Measurements from ENCODE around the gene DLL3. TPM values are rescaled to one million over a fixed set of nuclear protein-coding genes. Genes with fewer than 3 reads are reported as not detected.
A peak's percentile ranks its signal among the peaks of the same experiment; 100 is the strongest.
"Not testable (repeated sequence)": the region's sequence is repeated elsewhere in the genome, so short reads cannot be mapped to it uniquely, and the experiment has no call there.

DLL3 gene
- total and polyA plus RNA-seq, 9 of the 15 experiments (the other 6 are each of a cell fraction or from before 2014, with no cell fraction given) = 0.80 to 6.3 (median 1.2) TPM

GRCh38 chr19:39451257-39451656 lies 47.5 kb upstream of the DLL3 start:
- H3K4me1 ChIP-seq (replicated peaks in 1 of 2; ENCODE audit: control insufficient read depth in 2 of 2, insufficient read depth in 2 of 2, low read length in 2 of 2); FAIRE-seq; H3K4me2 ChIP-seq (ENCODE audit: insufficient read depth, low read length); DNase-seq (ENCODE audit: extremely low read depth in 1 of 4, low spot score in 3 of 4); H3K4me3 ChIP-seq; H4K20me1 ChIP-seq (replicated peaks; ENCODE audit: control insufficient read depth, insufficient read depth, low read length); H2AFZ ChIP-seq (ENCODE audit: low read depth, low read length); H3K9ac ChIP-seq (ENCODE audit: insufficient read depth in 1 of 2, low read depth in 2 of 2, low read length in 2 of 2); ATAC-seq; intact Hi-C loops (cut with micrococcal nuclease); H3K27me3 ChIP-seq (ENCODE audit: control insufficient read depth in 2 of 2, insufficient read depth in 2 of 2, low read length in 2 of 2); H3K27ac ChIP-seq (ENCODE audit: extremely low read depth, low read depth, low read length); POLR2A ChIA-PET; BruUV-seq (replicated peaks); H3K9me1 ChIP-seq (ENCODE audit: control insufficient read depth, insufficient read depth, low read length); CTCF ChIA-PET (ENCODE audit: low intra/inter-chr PET ratio); H3K9me3 ChIP-seq (replicated peaks; ENCODE audit: control insufficient read depth, insufficient read depth, low read depth, low read length); in situ Hi-C loops (cut with MboI): not testable (repeated sequence)
- Histone ChIP-seq H3K36me3 (ENCODE audit: control insufficient read depth, insufficient read depth, low read length) (peaks cover 71% of the 10 kb centered on the region), H3K79me2 (ENCODE audit: control insufficient read depth, insufficient read depth, low read length) (peaks cover 62% of the 10 kb centered on the region)
- TF ChIP-seq, protein P1, sequence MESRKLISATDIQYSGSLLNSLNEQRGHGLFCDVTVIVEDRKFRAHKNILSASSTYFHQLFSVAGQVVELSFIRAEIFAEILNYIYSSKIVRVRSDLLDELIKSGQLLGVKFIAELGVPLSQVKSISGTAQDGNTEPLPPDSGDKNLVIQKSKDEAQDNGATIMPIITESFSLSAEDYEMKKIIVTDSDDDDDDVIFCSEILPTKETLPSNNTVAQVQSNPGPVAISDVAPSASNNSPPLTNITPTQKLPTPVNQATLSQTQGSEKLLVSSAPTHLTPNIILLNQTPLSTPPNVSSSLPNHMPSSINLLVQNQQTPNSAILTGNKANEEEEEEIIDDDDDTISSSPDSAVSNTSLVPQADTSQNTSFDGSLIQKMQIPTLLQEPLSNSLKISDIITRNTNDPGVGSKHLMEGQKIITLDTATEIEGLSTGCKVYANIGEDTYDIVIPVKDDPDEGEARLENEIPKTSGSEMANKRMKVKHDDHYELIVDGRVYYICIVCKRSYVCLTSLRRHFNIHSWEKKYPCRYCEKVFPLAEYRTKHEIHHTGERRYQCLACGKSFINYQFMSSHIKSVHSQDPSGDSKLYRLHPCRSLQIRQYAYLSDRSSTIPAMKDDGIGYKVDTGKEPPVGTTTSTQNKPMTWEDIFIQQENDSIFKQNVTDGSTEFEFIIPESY (CRISPR knock-in tag; IDR thresholded peaks at IDR 0.05) = peak; percentile 78
- 97% methylated on average over 8 of the region's 8 CpGs for WGBS (ENCODE audit: insufficient coverage, low coverage, missing lambda C conversion rate)

GRCh38 chr19:39463403-39463802 lies 35.3 kb upstream of the DLL3 start:
- H3K9ac ChIP-seq (ENCODE audit: insufficient read depth in 1 of 2, low read depth in 2 of 2, low read length in 2 of 2) = no peak overlapping the region
- in situ Hi-C loops (cut with MboI) = no loop called here
- peaks cover 78% of the 10 kb centered on the region for H3K36me3 ChIP-seq (ENCODE audit: control insufficient read depth, insufficient read depth, low read length)
- H4K20me1 ChIP-seq (replicated peaks; ENCODE audit: control insufficient read depth, insufficient read depth, low read length) = no peaks in the 10 kb centered on the region
- intact Hi-C loops (cut with micrococcal nuclease) = no loop called here
- 90% methylated on average over 3 of the region's 3 CpGs for WGBS (ENCODE audit: insufficient coverage, low coverage, missing lambda C conversion rate)
- no peak overlapping the region for H2AFZ ChIP-seq (ENCODE audit: low read depth, low read length)
- no peak for FAIRE-seq
- no TSS peak for BruUV-seq (replicated peaks)
- DNase-seq (ENCODE audit: extremely low read depth in 1 of 4, low spot score in 3 of 4) = no peak
- H3K79me2 ChIP-seq (ENCODE audit: control insufficient read depth, insufficient read depth, low read length) = no peaks in the 10 kb centered on the region
- TF ChIP-seq GATAD2A (IDR thresholded peaks at IDR 0.05) (no peak), SMARCA5 (IDR thresholded peaks at IDR 0.05) (no peak), RB1 (IDR thresholded peaks at IDR 0.05; ENCODE audit: low read depth) (no peak), PCBP1 (IDR thresholded peaks at IDR 0.05; ENCODE audit: low read depth, low read length, poor library complexity, severe bottlenecking) (no peak), ARNT (IDR thresholded peaks at IDR 0.05) (no peak), E2F5 (CRISPR knock-in tag; IDR thresholded peaks at IDR 0.05) (no peak), ZNF589 (CRISPR knock-in tag; IDR thresholded peaks at IDR 0.05; ENCODE audit: low read depth) (no peak), MAFF (IDR thresholded peaks at IDR 0.05; ENCODE audit: low read length) (no peak), XRCC3 (IDR thresholded peaks at IDR 0.05) (no peak), ZNF23 (CRISPR knock-in tag; IDR thresholded peaks at IDR 0.05) (no peak), ZNF143 (CRISPR knock-in tag; IDR thresholded peaks at IDR 0.05) (no peak), ZNF75A (CRISPR knock-in tag; IDR thresholded peaks at IDR 0.05) (no peak), KLF6 (CRISPR knock-in tag; IDR thresholded peaks at IDR 0.05; ENCODE audit: borderline replicate concordance) (no peak), THAP7 (CRISPR knock-in tag; IDR thresholded peaks at IDR 0.05) (no peak)
- H3K9me3 ChIP-seq (replicated peaks; ENCODE audit: control insufficient read depth, insufficient read depth, low read depth, low read length) = no peaks in the 10 kb centered on the region
- no peak overlapping the region for H3K4me2 ChIP-seq (ENCODE audit: insufficient read depth, low read length)
- ChIA-PET POLR2A (interaction anchor here (0.6 to 0.9 kb wide), 4 partner anchors 8 to 17 kb away, joined by 3 to 8 read pairs (median 3); partner anchors contain the start of gene TIMM50), CTCF (ENCODE audit: low intra/inter-chr PET ratio) (no interaction called here)
- no peak overlapping the region for H3K27ac ChIP-seq (ENCODE audit: extremely low read depth, low read depth, low read length)
- no peak for ATAC-seq
- H3K27me3 ChIP-seq (ENCODE audit: control insufficient read depth in 2 of 2, insufficient read depth in 2 of 2, low read length in 2 of 2) = no peaks in the 10 kb centered on the region
- H3K4me3 ChIP-seq = no peak overlapping the region
- no peaks in the 10 kb centered on the region; a peak in 1 of 5 replicates for H3K4me1 ChIP-seq (replicated peaks in 1 of 2; ENCODE audit: control insufficient read depth in 2 of 2, insufficient read depth in 2 of 2, low read length in 2 of 2)
- H3K9me1 ChIP-seq (ENCODE audit: control insufficient read depth, insufficient read depth, low read length) = no peaks in the 10 kb centered on the region

All from K562 (cell line).